ENCODE results near the gene JUP. TPM values are rescaled to one million over a fixed set of nuclear protein-coding genes. Genes with fewer than 3 reads are reported as not detected.

The JUP gene
- total and polyA plus RNA-seq, 2 of the 13 experiments (the other 11 are each of a cell fraction or from before 2014, with no cell fraction given), result 12.1 to 20.6 TPM

DNA sequence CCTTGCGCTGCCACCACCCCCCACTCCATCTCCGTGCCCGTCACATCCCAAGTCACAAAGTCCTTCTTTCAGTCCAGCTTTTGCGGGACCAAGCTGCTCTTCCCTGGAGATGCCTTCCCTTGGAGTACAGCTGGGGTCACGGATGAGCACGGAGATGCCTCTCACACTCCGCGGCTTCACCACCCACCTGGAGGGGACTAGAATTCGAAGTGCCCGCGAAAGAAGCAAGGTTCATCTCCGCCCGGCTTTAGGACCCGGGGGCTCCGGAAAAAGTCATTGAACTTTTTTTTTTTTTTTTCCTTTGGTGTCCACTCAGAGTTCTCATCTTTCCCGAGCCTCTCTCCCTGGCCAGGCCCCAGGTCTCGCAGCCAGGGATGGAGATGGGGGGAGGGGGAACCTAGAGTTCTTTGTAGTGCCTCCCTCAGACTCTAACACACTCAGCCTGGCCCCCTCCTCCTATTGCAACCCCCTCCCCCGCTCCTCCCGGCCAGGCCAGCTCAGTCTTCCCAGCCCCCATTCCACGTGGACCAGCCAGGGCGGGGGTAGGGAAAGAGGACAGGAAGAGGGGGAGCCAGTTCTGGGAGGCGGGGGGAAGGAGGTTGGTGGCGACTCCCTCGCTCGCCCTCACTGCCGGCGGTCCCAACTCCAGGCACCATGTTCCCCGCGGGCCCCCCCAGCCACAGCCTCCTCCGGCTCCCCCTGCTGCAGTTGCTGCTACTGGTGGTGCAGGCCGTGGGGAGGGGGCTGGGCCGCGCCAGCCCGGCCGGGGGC is 26.1 kb upstream of the JUP start, which contains the start of gene FKBP10 (continued):
- no peak for TF ChIP-seq MAFK (conservative IDR thresholded peaks at IDR 0.05 in 1 of 2, IDR thresholded peaks at IDR 0.05 in 1 of 2; ENCODE audit: low read length in 2 of 2)
- TF ChIP-seq ATF4 (CRISPR knock-in tag; IDR thresholded peaks at IDR 0.05), result no peak
- TF ChIP-seq GABPB1 (CRISPR knock-in tag; IDR thresholded peaks at IDR 0.05), result peak; percentile 79
- no peak for TF ChIP-seq MBNL3 (CRISPR knock-in tag; conservative IDR thresholded peaks at IDR 0.05)
- TF ChIP-seq ZNF205 (CRISPR knock-in tag; IDR thresholded peaks at IDR 0.05), result no peak
- TF ChIP-seq ZNF510 (CRISPR knock-in tag; IDR thresholded peaks at IDR 0.05; ENCODE audit: low read depth), result no peak
- no peak for TF ChIP-seq TEAD3 (CRISPR knock-in tag; optimal IDR thresholded peaks at IDR 0.05; ENCODE audit: borderline replicate concordance)
- TF ChIP-seq ZNF614 (CRISPR knock-in tag; IDR thresholded peaks at IDR 0.05; ENCODE audit: borderline replicate concordance), result peak; percentile 17; the same call in 1 of the 2 replicates
- no peak for TF ChIP-seq ZFP36L2 (CRISPR knock-in tag; IDR thresholded peaks at IDR 0.05)
- TF ChIP-seq ATF3 (CRISPR knock-in tag; IDR thresholded peaks at IDR 0.05), result no peak; the same call in 1 of the 2 replicates
- TF ChIP-seq NFYC (CRISPR knock-in tag; IDR thresholded peaks at IDR 0.05), result no peak
- TF ChIP-seq, protein P1, sequence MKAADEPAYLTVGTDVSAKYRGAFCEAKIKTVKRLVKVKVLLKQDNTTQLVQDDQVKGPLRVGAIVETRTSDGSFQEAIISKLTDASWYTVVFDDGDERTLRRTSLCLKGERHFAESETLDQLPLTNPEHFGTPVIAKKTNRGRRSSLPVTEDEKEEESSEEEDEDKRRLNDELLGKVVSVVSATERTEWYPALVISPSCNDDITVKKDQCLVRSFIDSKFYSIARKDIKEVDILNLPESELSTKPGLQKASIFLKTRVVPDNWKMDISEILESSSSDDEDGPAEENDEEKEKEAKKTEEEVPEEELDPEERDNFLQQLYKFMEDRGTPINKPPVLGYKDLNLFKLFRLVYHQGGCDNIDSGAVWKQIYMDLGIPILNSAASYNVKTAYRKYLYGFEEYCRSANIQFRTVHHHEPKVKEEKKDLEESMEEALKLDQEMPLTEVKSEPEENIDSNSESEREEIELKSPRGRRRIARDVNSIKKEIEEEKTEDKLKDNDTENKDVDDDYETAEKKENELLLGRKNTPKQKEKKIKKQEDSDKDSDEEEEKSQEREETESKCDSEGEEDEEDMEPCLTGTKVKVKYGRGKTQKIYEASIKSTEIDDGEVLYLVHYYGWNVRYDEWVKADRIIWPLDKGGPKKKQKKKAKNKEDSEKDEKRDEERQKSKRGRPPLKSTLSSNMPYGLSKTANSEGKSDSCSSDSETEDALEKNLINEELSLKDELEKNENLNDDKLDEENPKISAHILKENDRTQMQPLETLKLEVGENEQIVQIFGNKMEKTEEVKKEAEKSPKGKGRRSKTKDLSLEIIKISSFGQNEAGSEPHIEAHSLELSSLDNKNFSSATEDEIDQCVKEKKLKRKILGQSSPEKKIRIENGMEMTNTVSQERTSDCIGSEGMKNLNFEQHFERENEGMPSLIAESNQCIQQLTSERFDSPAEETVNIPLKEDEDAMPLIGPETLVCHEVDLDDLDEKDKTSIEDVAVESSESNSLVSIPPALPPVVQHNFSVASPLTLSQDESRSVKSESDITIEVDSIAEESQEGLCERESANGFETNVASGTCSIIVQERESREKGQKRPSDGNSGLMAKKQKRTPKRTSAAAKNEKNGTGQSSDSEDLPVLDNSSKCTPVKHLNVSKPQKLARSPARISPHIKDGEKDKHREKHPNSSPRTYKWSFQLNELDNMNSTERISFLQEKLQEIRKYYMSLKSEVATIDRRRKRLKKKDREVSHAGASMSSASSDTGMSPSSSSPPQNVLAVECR (CRISPR knock-in tag; IDR thresholded peaks at IDR 0.05; ENCODE audit: borderline replicate concordance), result peak; percentile 64
- no peak for TF ChIP-seq CENPX (CRISPR knock-in tag; IDR thresholded peaks at IDR 0.05)
- no peak for TF ChIP-seq ZNF274 (CRISPR knock-in tag; IDR thresholded peaks at IDR 0.05)
- TF ChIP-seq SNAI1 (CRISPR knock-in tag; IDR thresholded peaks at IDR 0.05; ENCODE audit: borderline replicate concordance), result peak; percentile 93; the same call in 1 of the 2 replicates
- no peak for TF ChIP-seq SRY (CRISPR knock-in tag; IDR thresholded peaks at IDR 0.05)
- TF ChIP-seq, protein P2, sequence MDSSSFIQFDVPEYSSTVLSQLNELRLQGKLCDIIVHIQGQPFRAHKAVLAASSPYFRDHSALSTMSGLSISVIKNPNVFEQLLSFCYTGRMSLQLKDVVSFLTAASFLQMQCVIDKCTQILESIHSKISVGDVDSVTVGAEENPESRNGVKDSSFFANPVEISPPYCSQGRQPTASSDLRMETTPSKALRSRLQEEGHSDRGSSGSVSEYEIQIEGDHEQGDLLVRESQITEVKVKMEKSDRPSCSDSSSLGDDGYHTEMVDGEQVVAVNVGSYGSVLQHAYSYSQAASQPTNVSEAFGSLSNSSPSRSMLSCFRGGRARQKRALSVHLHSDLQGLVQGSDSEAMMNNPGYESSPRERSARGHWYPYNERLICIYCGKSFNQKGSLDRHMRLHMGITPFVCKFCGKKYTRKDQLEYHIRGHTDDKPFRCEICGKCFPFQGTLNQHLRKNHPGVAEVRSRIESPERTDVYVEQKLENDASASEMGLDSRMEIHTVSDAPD (CRISPR knock-in tag; IDR thresholded peaks at IDR 0.05), result no peak
- TF ChIP-seq GATAD1 (CRISPR knock-in tag; IDR thresholded peaks at IDR 0.05), result no peak; the same call in 1 of the 2 replicates
- TF ChIP-seq MLXIP (CRISPR knock-in tag; IDR thresholded peaks at IDR 0.05; ENCODE audit: borderline replicate concordance), result no peak
- TF ChIP-seq ZKSCAN8 (CRISPR knock-in tag; IDR thresholded peaks at IDR 0.05; ENCODE audit: borderline replicate concordance), result 0 out of 2 replicates have a peak, but pooled peaks have one; percentile 42
